GM12892 (cell line): ENCODE results near the gene GCLC.
"Not testable (repeated sequence)": the region's sequence is repeated elsewhere in the genome, so short reads cannot be mapped to it uniquely, and the experiment has no call there.

ENCODE experiments used
- DNase-seq: peaks from one replicate; pipeline ENCODE4 v3.0.0; 2011; ENCODE audit not compliant: insufficient read length
- FAIRE-seq: peaks from 2 replicates; lab custom pipeline; 2011; peaks lifted over from hg19 to GRCh38; lab: Jason Lieb, UNC
- POLR2A ChIP-seq: IDR thresholded peaks from 2 replicates; pipeline ENCODE4 v1.6.1; 2011; ENCODE audit warnings: low read depth, low read length, control low read depth
- POLR2AphosphoS5 ChIP-seq: IDR thresholded peaks from 2 replicates; pipeline ENCODE4 v1.6.1; 2011; ENCODE audit warnings: low read depth, low read length, control low read depth
- TAF1 ChIP-seq: IDR thresholded peaks from 2 replicates; pipeline ENCODE4 v1.6.1; 2011; ENCODE audit warnings: low read depth, mild to moderate bottlenecking, control low read depth, low read length, borderline replicate concordance

The GCLC gene

DNA sequence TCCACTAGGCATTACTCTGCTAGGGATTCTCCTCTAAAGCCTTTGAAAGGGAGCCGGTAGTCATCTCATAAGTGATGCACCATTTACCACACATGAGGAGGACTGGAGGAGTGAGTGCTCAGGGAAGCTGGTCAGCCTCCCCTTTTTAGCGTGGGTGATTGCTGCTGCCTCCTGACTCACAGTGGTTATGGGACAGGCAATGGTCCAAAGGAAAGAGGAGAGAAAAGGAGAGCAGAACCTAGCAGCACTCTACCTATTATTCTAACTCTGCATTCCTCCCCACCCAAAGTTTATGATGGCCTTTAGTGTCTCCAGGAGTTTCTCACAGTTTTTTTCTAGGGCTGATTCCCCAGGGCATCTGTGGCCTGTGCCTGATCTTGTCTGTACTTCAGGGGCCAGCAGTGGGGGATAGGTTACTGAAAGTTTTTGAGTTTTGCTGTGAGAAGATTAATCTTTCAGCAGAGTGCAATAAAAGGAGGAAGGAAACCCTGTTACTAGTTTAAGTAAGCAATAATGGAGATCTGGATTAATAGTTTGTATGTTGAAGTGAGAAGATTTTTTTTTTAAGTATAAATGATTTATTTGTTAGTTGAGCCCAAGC lies 36.4 kb upstream of the GCLC start:
- FAIRE-seq (no peak), DNase-seq (no peak)
- TF ChIP-seq TAF1 = no peak
- TF ChIP-seq POLR2AphosphoS5 = no peak
- no peak for TF ChIP-seq POLR2A

GRCh38 chr6:53579338-53579737 lies 34.4 kb upstream of the GCLC start:
- DNase-seq (no peak), FAIRE-seq (no peak)
- no peak for TF ChIP-seq TAF1
- TF ChIP-seq POLR2A = no peak
- TF ChIP-seq POLR2AphosphoS5 = no peak

DNA sequence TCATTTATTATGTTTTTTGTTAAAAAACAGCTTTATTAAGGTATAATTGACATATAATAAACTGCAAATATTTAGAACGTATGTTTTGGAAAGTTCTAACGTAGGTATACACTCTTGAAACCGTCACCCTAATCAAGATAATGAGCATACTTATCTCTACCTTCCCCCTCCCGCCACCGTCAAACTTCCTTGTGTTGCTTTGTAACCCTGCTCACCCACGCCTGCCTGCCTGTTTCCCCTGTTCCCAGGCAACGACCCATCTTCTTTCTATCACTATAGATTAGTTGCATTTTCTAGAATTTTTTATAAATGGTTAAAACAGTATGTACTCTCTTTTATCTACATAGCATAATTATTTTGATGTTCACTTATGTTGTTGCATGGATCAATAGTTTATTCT lies 33.5 kb upstream of the GCLC start:
- FAIRE-seq = no peak
- no peak for DNase-seq
- no peak for TF ChIP-seq POLR2AphosphoS5
- TF ChIP-seq TAF1 = no peak
- TF ChIP-seq POLR2A = no peak

DNA sequence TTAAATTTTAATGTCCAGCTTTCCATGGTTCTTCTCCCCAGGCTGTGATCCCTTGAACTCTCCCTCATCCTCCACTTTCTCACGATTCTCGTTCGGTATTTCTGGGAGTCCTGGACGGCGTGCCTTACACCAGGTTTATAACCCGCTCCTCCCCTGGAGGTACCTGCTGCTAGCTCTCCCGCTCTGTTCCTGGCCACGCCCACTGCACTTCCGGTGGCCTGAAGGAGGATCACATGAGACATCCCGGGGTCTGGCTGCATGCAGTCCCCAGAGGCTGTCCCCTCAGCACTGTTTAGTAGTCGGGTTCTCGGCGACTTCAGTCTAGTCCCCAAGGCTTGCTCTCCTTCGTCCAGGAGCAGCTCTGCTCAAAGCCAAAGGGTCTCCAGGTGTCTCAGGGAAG lies 28.4 kb upstream of the GCLC start:
- FAIRE-seq (no peak), DNase-seq (no peak)
- TF ChIP-seq POLR2AphosphoS5 = no peak
- no peak for TF ChIP-seq TAF1
- no peak for TF ChIP-seq POLR2A

DNA sequence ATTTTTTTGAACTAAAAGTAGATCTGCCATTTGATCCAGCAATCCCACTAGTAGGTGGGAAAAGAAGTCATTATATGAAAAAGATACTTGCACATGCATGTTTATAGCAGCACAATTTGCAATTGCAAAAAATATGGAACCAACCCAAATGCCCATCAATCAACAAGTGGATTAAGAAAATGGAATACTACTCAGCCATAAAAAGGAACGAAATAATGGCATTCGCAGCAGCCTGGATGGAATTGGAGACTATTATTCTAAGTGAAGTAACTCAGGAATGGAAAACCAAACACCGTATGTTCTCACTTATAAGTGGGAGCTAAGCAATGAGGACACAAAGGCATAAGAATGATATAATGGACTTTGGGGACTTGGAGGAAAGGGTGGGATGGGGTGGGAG lies 27.5 kb upstream of the GCLC start:
- DNase-seq, FAIRE-seq: not testable (repeated sequence)

DNA sequence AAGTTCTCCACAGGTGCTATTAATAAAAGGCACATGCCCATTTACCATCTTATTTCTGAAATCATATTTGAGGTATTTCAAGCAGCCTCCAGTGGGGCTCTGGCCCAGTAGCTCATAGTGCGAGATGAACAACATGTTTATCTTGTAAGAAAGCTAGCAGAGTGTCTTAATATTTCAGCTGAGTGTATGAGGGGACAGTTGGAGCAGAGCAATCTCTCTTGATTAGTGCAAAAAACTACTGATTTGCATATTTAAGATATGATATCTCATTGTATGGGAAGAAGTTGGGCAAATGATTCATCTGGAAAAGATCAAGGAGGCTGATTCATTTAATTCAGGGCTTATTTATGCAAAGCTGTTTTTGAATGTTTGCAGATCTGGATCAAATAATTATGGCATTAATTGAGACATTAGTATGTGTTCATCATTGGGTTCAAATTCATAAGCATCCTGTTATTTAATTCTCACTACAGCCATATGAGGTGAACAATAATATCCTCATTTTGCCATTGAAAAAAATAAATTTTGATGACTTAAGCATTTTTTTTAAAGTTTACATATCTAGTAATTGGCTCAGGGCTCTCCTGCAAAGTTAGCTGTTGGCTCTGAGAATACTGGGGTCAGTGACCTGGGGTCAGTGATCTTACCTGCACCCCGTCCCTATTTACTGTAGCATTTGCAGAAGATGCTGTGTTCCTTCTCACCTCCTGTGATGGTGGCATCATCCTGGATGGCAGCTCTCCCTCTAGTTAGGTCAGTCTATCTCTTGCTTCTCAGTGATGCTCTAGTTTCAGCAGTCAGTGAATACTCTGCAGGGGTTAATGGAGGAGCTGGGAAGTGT lies 24.1 kb upstream of the GCLC start:
- TF ChIP-seq POLR2A (no peak), TAF1 (no peak), POLR2AphosphoS5 (no peak)
- FAIRE-seq (no peak), DNase-seq (no peak)

DNA sequence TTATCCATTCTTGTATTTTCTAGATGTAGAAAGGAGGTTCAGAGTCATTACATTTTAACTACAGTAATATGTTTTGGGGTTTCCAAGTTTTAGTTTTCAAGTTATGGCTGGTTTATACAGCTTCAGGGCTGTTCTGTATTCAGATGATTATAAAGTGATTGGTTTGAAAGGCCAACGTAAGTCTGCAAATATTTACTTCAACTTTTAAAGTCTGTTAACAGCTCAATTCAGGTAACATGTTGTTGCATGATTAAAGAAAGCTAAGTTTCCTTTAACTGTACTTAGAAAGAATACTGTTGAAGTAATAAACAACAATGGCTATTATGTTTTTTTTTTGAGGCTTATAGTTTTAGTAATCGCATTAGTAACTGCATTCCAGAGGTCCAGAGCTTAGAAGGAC lies 22.8 kb upstream of the GCLC start:
- TF ChIP-seq TAF1 (no peak), POLR2AphosphoS5 (no peak)
- no peak for DNase-seq
- FAIRE-seq = no peak

- TF ChIP-seq POLR2A (no peak), POLR2AphosphoS5 (no peak), TAF1 (no peak)
- FAIRE-seq (no peak), DNase-seq (no peak)
These were observed 21.9 kb upstream of the GCLC start for GRCh38 chr6:53566755-53567154.

GRCh38 chr6:53565886-53566285 lies 21.0 kb upstream of the GCLC start:
- DNase-seq = no peak
- TF ChIP-seq POLR2A = no peak
- no peak for TF ChIP-seq POLR2AphosphoS5
- no peak for TF ChIP-seq TAF1
- no peak for FAIRE-seq

- no peak for TF ChIP-seq TAF1
- no peak for TF ChIP-seq POLR2AphosphoS5
- TF ChIP-seq POLR2A = no peak
- FAIRE-seq = no peak
- no peak for DNase-seq
These were observed 19.6 kb upstream of the GCLC start for GRCh38 chr6:53564401-53565065.

- FAIRE-seq (no peak), DNase-seq (no peak)
- TF ChIP-seq TAF1 = no peak
- TF ChIP-seq POLR2AphosphoS5 = no peak
- TF ChIP-seq POLR2A = no peak
These were observed 12.2 kb upstream of the GCLC start for GRCh38 chr6:53556986-53557715.

DNA sequence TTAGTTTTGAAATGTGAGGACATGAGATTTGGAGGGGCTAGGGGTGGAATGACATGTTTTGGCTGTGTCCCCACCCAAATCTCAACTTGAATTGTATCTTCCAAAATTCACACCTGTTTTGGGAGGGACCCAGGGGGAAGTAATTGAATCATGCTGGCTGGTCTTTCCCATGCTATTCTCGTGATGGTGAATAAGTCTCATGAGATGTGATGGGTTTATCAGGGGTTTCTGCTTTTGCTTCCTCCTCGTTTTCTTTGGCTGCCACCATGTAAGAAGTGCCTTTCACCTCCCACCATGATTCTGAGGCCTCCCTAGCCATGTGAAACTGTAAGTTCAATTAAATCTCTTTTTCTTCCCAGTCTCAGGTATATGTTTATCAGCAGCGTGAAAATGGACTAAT lies 8.7 kb upstream of the GCLC start:
- FAIRE-seq = not testable (repeated sequence)

DNA sequence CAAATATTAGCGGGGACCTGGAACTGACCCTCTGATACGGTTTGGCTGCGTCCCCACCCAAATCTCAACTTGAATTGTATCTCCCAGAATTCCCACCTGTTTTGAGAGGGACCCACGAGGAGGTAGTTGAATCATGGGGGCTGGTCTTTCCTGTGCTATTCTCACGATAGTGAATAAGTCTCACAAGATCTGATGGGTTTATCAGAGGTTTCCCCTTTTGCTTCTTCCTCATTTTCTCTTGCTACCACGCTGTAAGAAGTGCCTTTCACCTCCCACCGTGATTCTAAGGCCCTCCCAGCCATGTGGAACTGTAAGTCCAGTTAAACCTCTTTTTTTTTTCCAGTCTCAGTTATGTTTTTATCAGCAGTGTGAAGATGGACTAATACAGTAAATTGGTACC lies 6.8 kb upstream of the GCLC start:
- not testable (repeated sequence) for FAIRE-seq, DNase-seq

More for the DNA sequence above, 8.7 kb upstream of the GCLC start:
- DNase-seq = not testable (repeated sequence)
